ENCODE results near the gene GOLGA6L7. TPM values are rescaled to one million over a fixed set of nuclear protein-coding genes. Genes with fewer than 3 reads are reported as not detected.
"Not testable (repeated sequence)": the region's sequence is repeated elsewhere in the genome, so short reads cannot be mapped to it uniquely, and the experiment has no call there.

Gene GOLGA6L7
- total RNA-seq, 1 donor from 2014 or later = not detected

GRCh38 chr15:28844147-28844546 lies 4.3 kb downstream of the GOLGA6L7 start:
- not testable (repeated sequence) for DNase-seq (ENCODE audit: low read depth)

GRCh38 chr15:28843520-28843919 lies 4.9 kb downstream of the GOLGA6L7 start:
- not testable (repeated sequence) for DNase-seq (ENCODE audit: low read depth)

- not testable (repeated sequence) for DNase-seq (ENCODE audit: low read depth)
Observed at GRCh38 chr15:28842210-28842609, 6.2 kb downstream of the GOLGA6L7 start.

- not testable (repeated sequence) for DNase-seq (ENCODE audit: low read depth)
Observed at GRCh38 chr15:28840285-28840684, 8.2 kb downstream of the GOLGA6L7 start.

- DNase-seq (ENCODE audit: low read depth) = not testable (repeated sequence)
Observed at GRCh38 chr15:28834957-28835585, 13.4 kb downstream of the GOLGA6L7 start.

GRCh38 chr15:28831897-28832587 lies 16.4 kb downstream of the GOLGA6L7 start:
- not testable (repeated sequence) for DNase-seq (ENCODE audit: low read depth)

- DNase-seq (ENCODE audit: low read depth) = not testable (repeated sequence)
Observed at GRCh38 chr15:28821420-28821819, 27.0 kb downstream of the GOLGA6L7 start.

- not testable (repeated sequence) for DNase-seq (ENCODE audit: low read depth)
Observed at GRCh38 chr15:28819930-28820295, 28.5 kb downstream of the GOLGA6L7 start.

GRCh38 chr15:28819019-28819929 lies 29.2 kb downstream of the GOLGA6L7 start:
- not testable (repeated sequence) for DNase-seq (ENCODE audit: low read depth)

- not testable (repeated sequence) for DNase-seq (ENCODE audit: low read depth)
Observed at GRCh38 chr15:28818168-28818567, 30.3 kb downstream of the GOLGA6L7 start.

GRCh38 chr15:28814059-28814458 lies 34.4 kb downstream of the GOLGA6L7 start:
- not testable (repeated sequence) for DNase-seq (ENCODE audit: low read depth)

GRCh38 chr15:28813392-28813791 lies 35.1 kb downstream of the GOLGA6L7 start:
- not testable (repeated sequence) for DNase-seq (ENCODE audit: low read depth)

- not testable (repeated sequence) for DNase-seq (ENCODE audit: low read depth)
Observed at GRCh38 chr15:28811852-28812550, 36.4 kb downstream of the GOLGA6L7 start.

GRCh38 chr15:28810444-28810843 lies 38.0 kb downstream of the GOLGA6L7 start:
- not testable (repeated sequence) for DNase-seq (ENCODE audit: low read depth)

- DNase-seq (ENCODE audit: low read depth) = not testable (repeated sequence)
Observed at GRCh38 chr15:28808136-28808535, 40.3 kb downstream of the GOLGA6L7 start.

- not testable (repeated sequence) for DNase-seq (ENCODE audit: low read depth)
Observed at GRCh38 chr15:28800366-28800765, 48.1 kb downstream of the GOLGA6L7 start.

- not testable (repeated sequence) for DNase-seq (ENCODE audit: low read depth)
Observed at GRCh38 chr15:28798234-28798633, 50.2 kb downstream of the GOLGA6L7 start.

- DNase-seq (ENCODE audit: low read depth) = not testable (repeated sequence)
Observed at GRCh38 chr15:28794231-28794630, 54.2 kb downstream of the GOLGA6L7 start.
